WTC11 (cell line): ENCODE results near the gene PCSK1N.

Experiments
- CTCF ChIP-seq: fragments of 200-600 bp; IDR thresholded peaks from 2 replicates; pipeline ENCODE4 v1.8.0; 2022; ENCODE audit warnings: antibody characterized with exemption
- GABPB1 ChIP-seq: sonication (generic); formaldehyde crosslinking; IDR thresholded peaks from 2 replicates; pipeline ENCODE4 v1.8.1; 2023; ENCODE audit warnings: mild to moderate bottlenecking, missing genetic modification reagents
- MYBL2 ChIP-seq: sonication (generic); formaldehyde crosslinking; IDR thresholded peaks from 2 replicates; pipeline ENCODE4 v1.8.1; 2023; ENCODE audit warnings: mild to moderate bottlenecking, moderate library complexity, missing genetic modification reagents
- SP1 ChIP-seq: sonication (generic); formaldehyde crosslinking; conservative IDR thresholded peaks from 2 replicates; pipeline ENCODE4 v1.8.1; 2022; ENCODE audit warnings: missing genetic modification reagents
- TEAD4 ChIP-seq: sonication (generic); formaldehyde crosslinking; IDR thresholded peaks from 2 replicates; pipeline ENCODE4 v1.8.0; 2022; ENCODE audit warnings: mild to moderate bottlenecking, missing genetic modification reagents
- TF ChIP-seq, protein P1 (sequence below): sonication (generic); formaldehyde crosslinking; IDR thresholded peaks from 2 replicates; pipeline ENCODE4 v1.8.1; 2023; ENCODE audit warnings: mild to moderate bottlenecking, missing genetic modification reagents, moderate library complexity

GRCh38 chrX:48784726-48785125, 50.7 kb downstream of the PCSK1N start:
- TF ChIP-seq, protein P1, sequence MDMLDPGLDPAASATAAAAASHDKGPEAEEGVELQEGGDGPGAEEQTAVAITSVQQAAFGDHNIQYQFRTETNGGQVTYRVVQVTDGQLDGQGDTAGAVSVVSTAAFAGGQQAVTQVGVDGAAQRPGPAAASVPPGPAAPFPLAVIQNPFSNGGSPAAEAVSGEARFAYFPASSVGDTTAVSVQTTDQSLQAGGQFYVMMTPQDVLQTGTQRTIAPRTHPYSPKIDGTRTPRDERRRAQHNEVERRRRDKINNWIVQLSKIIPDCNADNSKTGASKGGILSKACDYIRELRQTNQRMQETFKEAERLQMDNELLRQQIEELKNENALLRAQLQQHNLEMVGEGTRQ = no peak
- TF ChIP-seq CTCF = no peak
- no peak for TF ChIP-seq TEAD4 (CRISPR knock-in tag)
- TF ChIP-seq GABPB1 (CRISPR knock-in tag) = no peak
- TF ChIP-seq SP1 (CRISPR knock-in tag) = no peak
- TF ChIP-seq MYBL2 (CRISPR knock-in tag) = no peak
